DND-41 (cell line): ENCODE data around the gene CD82.

ENCODE experiments used
- ATAC-seq: fragments of 200-7000 bp; cut with Tn5 transposase; 3 replicates; pipeline ENCODE4 v1.9.1; 2021; ENCODE audit warnings: low read depth; ENCODE audit not compliant: insufficient read depth
- DNase-seq: peaks from one replicate; pipeline ENCODE4 v3.0.0-alpha.2; 2020
- H2AFZ ChIP-seq: 2 replicates; pipeline ENCODE4 v1.6.0; 2012; ENCODE audit warnings: low read depth, low read length
- H3K27ac ChIP-seq: 2 replicates; pipeline ENCODE4 v1.5.1; 2012; ENCODE audit warnings: low read length, inconsistent platforms
- H3K27me3 ChIP-seq: fragments of 200-600 bp; sonication (generic); 2 replicates; pipeline ENCODE4 v1.6.0; 2012; ENCODE audit warnings: low read length, mild to moderate bottlenecking, inconsistent platforms; ENCODE audit not compliant: insufficient read depth, poor library complexity
- H3K36me3 ChIP-seq: 2 replicates; pipeline ENCODE4 v1.5.1; 2012; ENCODE audit warnings: low read length, inconsistent platforms; ENCODE audit not compliant: insufficient read depth
- H3K4me1 ChIP-seq: 2 replicates; pipeline ENCODE4 v1.5.1; 2012; ENCODE audit warnings: mild to moderate bottlenecking, low read length; ENCODE audit not compliant: insufficient read depth
- H3K4me2 ChIP-seq: 2 replicates; pipeline ENCODE4 v1.6.0; 2012; ENCODE audit warnings: mild to moderate bottlenecking, moderate library complexity, low read length, inconsistent platforms; ENCODE audit not compliant: insufficient read depth
- H3K4me3 ChIP-seq, 2 experiments: fragments of 200-600 bp in 1 of 2; shearing (Covaris generic) in 1 of 2; 2 replicates each; pipeline ENCODE4 v1.5.1; 2012 to 2016; ENCODE audit warnings: inconsistent platforms in 2 of 2, low read length in 2 of 2, mild to moderate bottlenecking in 2 of 2, low read depth in 1 of 2, moderate library complexity in 1 of 2
- H3K79me2 ChIP-seq: 2 replicates; pipeline ENCODE4 v1.6.0; 2012; ENCODE audit warnings: low read length, inconsistent platforms; ENCODE audit not compliant: insufficient read depth
- H3K9ac ChIP-seq: 2 replicates; pipeline ENCODE4 v1.6.0; 2012; ENCODE audit warnings: low read depth, mild to moderate bottlenecking, inconsistent platforms, low read length, moderate library complexity
- H3K9me3 ChIP-seq: 2 replicates; pipeline ENCODE4 v1.5.1; 2012; ENCODE audit warnings: low read length, moderate library complexity, mild to moderate bottlenecking, inconsistent platforms; ENCODE audit not compliant: insufficient read depth, severe bottlenecking
- H4K20me1 ChIP-seq: 2 replicates; pipeline ENCODE4 v1.6.0; 2012; ENCODE audit warnings: low read length; ENCODE audit not compliant: insufficient read depth
- CTCF ChIP-seq: IDR thresholded peaks from 2 replicates; pipeline ENCODE4 v1.5.1; 2012; ENCODE audit warnings: borderline replicate concordance, low read length, moderate library complexity, mild to moderate bottlenecking; ENCODE audit not compliant: poor library complexity, severe bottlenecking; ENCODE audit errors: extremely low read depth
- EZH2 ChIP-seq: IDR thresholded peaks from 3 replicates; pipeline ENCODE4 v1.6.1; 2012; ENCODE audit warnings: borderline replicate concordance, low read depth, mild to moderate bottlenecking, moderate library complexity, low read length, inconsistent platforms; ENCODE audit not compliant: severe bottlenecking

The CD82 gene

GRCh38 chr11:44629732-44630345 lies 64.4 kb downstream of the CD82 start:
- no peak overlapping the region for H3K9ac ChIP-seq
- no peaks in the 10 kb centered on the region for H3K9me3 ChIP-seq
- no peak for DNase-seq
- TF ChIP-seq CTCF (no peak), EZH2 (no peak)
- H3K27me3 ChIP-seq = no peaks in the 10 kb centered on the region
- no peak for ATAC-seq
- no peak overlapping the region for H3K27ac ChIP-seq
- no peak overlapping the region for H3K4me3 ChIP-seq
- no peaks in the 10 kb centered on the region for H3K36me3 ChIP-seq
- H3K4me2 ChIP-seq = no peak overlapping the region
- H4K20me1 ChIP-seq = no peaks in the 10 kb centered on the region; the same call in 1 of the 2 replicates
- no peaks in the 10 kb centered on the region for H3K79me2 ChIP-seq
- H2AFZ ChIP-seq = no peak overlapping the region
- no peaks in the 10 kb centered on the region for H3K4me1 ChIP-seq

GRCh38 chr11:44630511-44631210 lies 65.2 kb downstream of the CD82 start:
- no peaks in the 10 kb centered on the region for H3K9me3 ChIP-seq
- no peak overlapping the region for H3K27ac ChIP-seq
- H3K36me3 ChIP-seq = no peaks in the 10 kb centered on the region
- H3K4me2 ChIP-seq = no peak overlapping the region
- no peak overlapping the region for H2AFZ ChIP-seq
- no peak overlapping the region for H3K9ac ChIP-seq
- DNase-seq (peak; percentile 2), ATAC-seq (no peak)
- H3K27me3 ChIP-seq = no peaks in the 10 kb centered on the region
- H4K20me1 ChIP-seq = no peaks in the 10 kb centered on the region
- no peak overlapping the region for H3K4me3 ChIP-seq
- no peaks in the 10 kb centered on the region for H3K4me1 ChIP-seq
- no peaks in the 10 kb centered on the region for H3K79me2 ChIP-seq
- TF ChIP-seq EZH2 (no peak), CTCF (no peak)

GRCh38 chr11:44631831-44632230 lies 66.4 kb downstream of the CD82 start:
- no peak for TF ChIP-seq CTCF
- TF ChIP-seq EZH2 = no peak
- no peak overlapping the region for H3K27ac ChIP-seq
- H2AFZ ChIP-seq = no peak overlapping the region
- H4K20me1 ChIP-seq = no peaks in the 10 kb centered on the region
- H3K9me3 ChIP-seq = no peaks in the 10 kb centered on the region
- H3K9ac ChIP-seq = no peak overlapping the region
- H3K4me3 ChIP-seq = no peak overlapping the region
- no peaks in the 10 kb centered on the region for H3K27me3 ChIP-seq
- no peak for DNase-seq
- no peak for ATAC-seq
- H3K4me1 ChIP-seq = no peaks in the 10 kb centered on the region
- H3K4me2 ChIP-seq = no peak overlapping the region
- no peaks in the 10 kb centered on the region for H3K79me2 ChIP-seq
- H3K36me3 ChIP-seq = no peaks in the 10 kb centered on the region
